HepG2 (cell line): ENCODE data around the gene IL2RA.

Experiments used
- GABPA ChIP-seq, 2 experiments: IDR thresholded peaks; 2 replicates each; pipeline ENCODE4 v1.6.1; 2011 to 2016; ENCODE audit warnings: low read depth in 2 of 2, low read length in 1 of 2, missing biosample characterization in 1 of 2, missing genetic modification characterization in 1 of 2
- GABPB1 ChIP-seq: IDR thresholded peaks from 2 replicates; pipeline ENCODE4 v1.6.1; 2016; ENCODE audit warnings: mild to moderate bottlenecking, missing genetic modification reagents, moderate library complexity, missing compliant biosample characterization
- KDM1A ChIP-seq: IDR thresholded peaks from 2 replicates; pipeline ENCODE4 v1.6.1; 2016; ENCODE audit warnings: missing compliant biosample characterization
- POLR2A ChIP-seq, 2 experiments: IDR thresholded peaks; 2 replicates each; pipeline ENCODE4 v1.6.1; 2011; ENCODE audit warnings: low read depth in 2 of 2, low read length in 2 of 2, mild to moderate bottlenecking in 1 of 2, moderate library complexity in 1 of 2; ENCODE audit not compliant: insufficient read depth in 1 of 2
- SRF ChIP-seq: IDR thresholded peaks from 2 replicates; pipeline ENCODE4 v1.6.1; 2011; ENCODE audit warnings: mild to moderate bottlenecking, low read depth, low read length, moderate library complexity
- TBP ChIP-seq: sonication (generic); formaldehyde crosslinking; IDR thresholded peaks from 2 replicates; pipeline ENCODE4 v1.5.0; 2020; ENCODE audit warnings: missing genetic modification reagents
- U2AF1 ChIP-seq: fragments of 200-400 bp; formaldehyde crosslinking; optimal IDR thresholded peaks from 2 replicates; pipeline ENCODE3; 2017; ENCODE audit warnings: mild to moderate bottlenecking, low read depth, low read length
- ZFP1 ChIP-seq: IDR thresholded peaks from 2 replicates; pipeline ENCODE4 v1.6.1; 2016
- ZNF24 ChIP-seq: fragments of 450-650 bp; IDR thresholded peaks from 2 replicates; pipeline ENCODE4 v1.6.1; 2017; ENCODE audit warnings: antibody characterized with exemption, mild to moderate bottlenecking
- ZNF354B ChIP-seq: sonication (generic); formaldehyde crosslinking; IDR thresholded peaks from 2 replicates; pipeline ENCODE4 v1.8.0; 2022; ENCODE audit warnings: mild to moderate bottlenecking, missing genetic modification reagents
- ZNF597 ChIP-seq: sonication (generic); formaldehyde crosslinking; IDR thresholded peaks from 2 replicates; pipeline ENCODE4 v1.5.0; 2020; ENCODE audit warnings: missing genetic modification reagents
- TF ChIP-seq, protein P1 (sequence below): sonication (generic); formaldehyde crosslinking; IDR thresholded peaks from 2 replicates; pipeline ENCODE4 v1.4.0; 2020; ENCODE audit warnings: missing genetic modification reagents, borderline replicate concordance
- TF ChIP-seq, protein P2 (sequence below), 2 experiments: sonication (generic) in 1 of 2; formaldehyde crosslinking in 1 of 2; IDR thresholded peaks; 2 replicates each; pipeline versions ENCODE4 v1.5.1 to v1.6.1; 2011 to 2020; ENCODE audit warnings: borderline replicate concordance in 1 of 2, low read depth in 1 of 2, low read length in 1 of 2, mild to moderate bottlenecking in 1 of 2, missing genetic modification reagents in 1 of 2, moderate library complexity in 1 of 2
- TF ChIP-seq, protein P3 (sequence below): sonication (generic); formaldehyde crosslinking; IDR thresholded peaks from 2 replicates; pipeline ENCODE4 v1.5.0; 2020; ENCODE audit warnings: mild to moderate bottlenecking, missing genetic modification reagents, moderate library complexity

- no peak for TF ChIP-seq POLR2A (IDR thresholded peaks at IDR 0.05; ENCODE audit: insufficient read depth in 1 of 2, low read depth in 2 of 2, low read length in 2 of 2)
- TF ChIP-seq, protein P1, sequence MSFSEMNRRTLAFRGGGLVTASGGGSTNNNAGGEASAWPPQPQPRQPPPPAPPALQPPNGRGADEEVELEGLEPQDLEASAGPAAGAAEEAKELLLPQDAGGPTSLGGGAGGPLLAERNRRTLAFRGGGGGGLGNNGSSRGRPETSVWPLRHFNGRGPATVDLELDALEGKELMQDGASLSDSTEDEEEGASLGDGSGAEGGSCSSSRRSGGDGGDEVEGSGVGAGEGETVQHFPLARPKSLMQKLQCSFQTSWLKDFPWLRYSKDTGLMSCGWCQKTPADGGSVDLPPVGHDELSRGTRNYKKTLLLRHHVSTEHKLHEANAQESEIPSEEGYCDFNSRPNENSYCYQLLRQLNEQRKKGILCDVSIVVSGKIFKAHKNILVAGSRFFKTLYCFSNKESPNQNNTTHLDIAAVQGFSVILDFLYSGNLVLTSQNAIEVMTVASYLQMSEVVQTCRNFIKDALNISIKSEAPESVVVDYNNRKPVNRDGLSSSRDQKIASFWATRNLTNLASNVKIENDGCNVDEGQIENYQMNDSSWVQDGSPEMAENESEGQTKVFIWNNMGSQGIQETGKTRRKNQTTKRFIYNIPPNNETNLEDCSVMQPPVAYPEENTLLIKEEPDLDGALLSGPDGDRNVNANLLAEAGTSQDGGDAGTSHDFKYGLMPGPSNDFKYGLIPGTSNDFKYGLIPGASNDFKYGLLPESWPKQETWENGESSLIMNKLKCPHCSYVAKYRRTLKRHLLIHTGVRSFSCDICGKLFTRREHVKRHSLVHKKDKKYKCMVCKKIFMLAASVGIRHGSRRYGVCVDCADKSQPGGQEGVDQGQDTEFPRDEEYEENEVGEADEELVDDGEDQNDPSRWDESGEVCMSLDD = no peak
- TF ChIP-seq GABPA (IDR thresholded peaks at IDR 0.05; ENCODE audit: low read depth, low read length) = no peak
- no peak for TF ChIP-seq GABPA (CRISPR knock-in tag; IDR thresholded peaks at IDR 0.05; ENCODE audit: low read depth)
- no peak for TF ChIP-seq U2AF1
- TF ChIP-seq GABPB1 = no peak
- TF ChIP-seq, protein P2, sequence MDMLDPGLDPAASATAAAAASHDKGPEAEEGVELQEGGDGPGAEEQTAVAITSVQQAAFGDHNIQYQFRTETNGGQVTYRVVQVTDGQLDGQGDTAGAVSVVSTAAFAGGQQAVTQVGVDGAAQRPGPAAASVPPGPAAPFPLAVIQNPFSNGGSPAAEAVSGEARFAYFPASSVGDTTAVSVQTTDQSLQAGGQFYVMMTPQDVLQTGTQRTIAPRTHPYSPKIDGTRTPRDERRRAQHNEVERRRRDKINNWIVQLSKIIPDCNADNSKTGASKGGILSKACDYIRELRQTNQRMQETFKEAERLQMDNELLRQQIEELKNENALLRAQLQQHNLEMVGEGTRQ (IDR thresholded peaks at IDR 0.05; ENCODE audit: low read depth, low read length) = no peak
- TF ChIP-seq, protein P2 (CRISPR knock-in tag; IDR thresholded peaks at IDR 0.05; ENCODE audit: borderline replicate concordance) = no peak
- TF ChIP-seq ZNF24 = no peak
- no peak for TF ChIP-seq ZFP1 (CRISPR knock-in tag)
- no peak for TF ChIP-seq TBP (CRISPR knock-in tag)
- no peak for TF ChIP-seq SRF
- TF ChIP-seq ZNF597 (CRISPR knock-in tag) = no peak
- TF ChIP-seq, protein P3, sequence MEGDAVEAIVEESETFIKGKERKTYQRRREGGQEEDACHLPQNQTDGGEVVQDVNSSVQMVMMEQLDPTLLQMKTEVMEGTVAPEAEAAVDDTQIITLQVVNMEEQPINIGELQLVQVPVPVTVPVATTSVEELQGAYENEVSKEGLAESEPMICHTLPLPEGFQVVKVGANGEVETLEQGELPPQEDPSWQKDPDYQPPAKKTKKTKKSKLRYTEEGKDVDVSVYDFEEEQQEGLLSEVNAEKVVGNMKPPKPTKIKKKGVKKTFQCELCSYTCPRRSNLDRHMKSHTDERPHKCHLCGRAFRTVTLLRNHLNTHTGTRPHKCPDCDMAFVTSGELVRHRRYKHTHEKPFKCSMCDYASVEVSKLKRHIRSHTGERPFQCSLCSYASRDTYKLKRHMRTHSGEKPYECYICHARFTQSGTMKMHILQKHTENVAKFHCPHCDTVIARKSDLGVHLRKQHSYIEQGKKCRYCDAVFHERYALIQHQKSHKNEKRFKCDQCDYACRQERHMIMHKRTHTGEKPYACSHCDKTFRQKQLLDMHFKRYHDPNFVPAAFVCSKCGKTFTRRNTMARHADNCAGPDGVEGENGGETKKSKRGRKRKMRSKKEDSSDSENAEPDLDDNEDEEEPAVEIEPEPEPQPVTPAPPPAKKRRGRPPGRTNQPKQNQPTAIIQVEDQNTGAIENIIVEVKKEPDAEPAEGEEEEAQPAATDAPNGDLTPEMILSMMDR (CRISPR knock-in tag) = no peak
- TF ChIP-seq KDM1A (CRISPR knock-in tag) = no peak
- no peak for TF ChIP-seq ZNF354B (CRISPR knock-in tag)
These were observed 18.1 kb downstream of the IL2RA start for GRCh38 chr10:6044060-6044459.
